Stomach smooth muscle (tissue), 2 donors: ENCODE data around the gene OTUD1.

Source experiments
- H3K27ac ChIP-seq: one replicate; pipeline ENCODE4 v1.7.0; 2013; ENCODE audit warnings: mild to moderate bottlenecking, low read length, inconsistent platforms
- H3K27me3 ChIP-seq, 2 donors: one replicate each; pipeline ENCODE4 v1.7.0; 2013; ENCODE audit warnings: low read length in 2 of 2; ENCODE audit not compliant: insufficient read depth in 2 of 2, control insufficient read depth in 1 of 2
- H3K36me3 ChIP-seq, 2 donors: one replicate each; pipeline ENCODE4 v1.7.0; 2013; ENCODE audit warnings: low read length in 2 of 2; ENCODE audit not compliant: control insufficient read depth in 2 of 2, insufficient read depth in 2 of 2
- H3K4me1 ChIP-seq: one replicate; pipeline ENCODE4 v1.7.0; 2013; ENCODE audit warnings: low read length; ENCODE audit not compliant: control insufficient read depth, insufficient read depth
- H3K4me3 ChIP-seq, 2 donors: one replicate each; pipeline ENCODE4 v1.7.0; 2013; ENCODE audit warnings: low read length in 2 of 2
- H3K9ac ChIP-seq, 2 donors: one replicate each; pipeline ENCODE4 v1.7.0; 2013; ENCODE audit warnings: low read length in 2 of 2, mild to moderate bottlenecking in 1 of 2
- H3K9me3 ChIP-seq, 2 donors: one replicate each; pipeline ENCODE4 v1.7.0; 2013; ENCODE audit warnings: low read length in 2 of 2; ENCODE audit not compliant: control insufficient read depth in 2 of 2
- donor health status: healthy.
- donor health status: Pancreatic carcinoma.

The OTUD1 gene

GRCh38 chr10:23404461-23404980 lies 34.4 kb upstream of the OTUD1 start:
- Histone ChIP-seq H3K27me3 (no peaks in the 10 kb centered on the region), H3K27ac (no peak overlapping the region), H3K9me3 (no peaks in the 10 kb centered on the region), H3K36me3 (no peaks in the 10 kb centered on the region), H3K9ac (no peak overlapping the region), H3K4me1 (peaks cover 2% of the 10 kb centered on the region), H3K4me3 (no peak overlapping the region)

GRCh38 chr10:23405540-23405939 lies 33.3 kb upstream of the OTUD1 start:
- no peaks in the 10 kb centered on the region for H3K27me3 ChIP-seq
- H3K4me3 ChIP-seq: no peak overlapping the region
- H3K9me3 ChIP-seq: no peaks in the 10 kb centered on the region
- H3K9ac ChIP-seq: no peak overlapping the region
- H3K27ac ChIP-seq: no peak overlapping the region
- no peaks in the 10 kb centered on the region for H3K36me3 ChIP-seq
- no peaks in the 10 kb centered on the region for H3K4me1 ChIP-seq

GRCh38 chr10:23406409-23406808 lies 32.5 kb upstream of the OTUD1 start:
- Histone ChIP-seq H3K27me3 (no peaks in the 10 kb centered on the region), H3K9me3 (no peaks in the 10 kb centered on the region), H3K36me3 (no peaks in the 10 kb centered on the region), H3K27ac (no peak overlapping the region), H3K4me1 (no peaks in the 10 kb centered on the region), H3K4me3 (no peak overlapping the region), H3K9ac (no peak overlapping the region)

- H3K4me3 ChIP-seq: no peak overlapping the region
- H3K9me3 ChIP-seq: no peaks in the 10 kb centered on the region
- no peak overlapping the region for H3K9ac ChIP-seq
- H3K36me3 ChIP-seq: no peaks in the 10 kb centered on the region
- no peak overlapping the region for H3K27ac ChIP-seq
- no peaks in the 10 kb centered on the region for H3K4me1 ChIP-seq
- H3K27me3 ChIP-seq: no peaks in the 10 kb centered on the region
These were observed 30.4 kb upstream of the OTUD1 start for GRCh38 chr10:23408330-23408976.

- Histone ChIP-seq H3K36me3 (no peaks in the 10 kb centered on the region), H3K9me3 (no peaks in the 10 kb centered on the region), H3K4me3 (no peak overlapping the region), H3K9ac (no peak overlapping the region), H3K4me1 (no peaks in the 10 kb centered on the region), H3K27me3 (no peaks in the 10 kb centered on the region), H3K27ac (no peak overlapping the region)
These were observed 26.7 kb upstream of the OTUD1 start for GRCh38 chr10:23412223-23412622.

GRCh38 chr10:23413629-23414089 lies 25.2 kb upstream of the OTUD1 start:
- Histone ChIP-seq H3K27me3 (no peaks in the 10 kb centered on the region), H3K36me3 (no peaks in the 10 kb centered on the region), H3K27ac (no peak overlapping the region), H3K4me1 (no peaks in the 10 kb centered on the region), H3K9me3 (no peaks in the 10 kb centered on the region), H3K9ac (no peak overlapping the region), H3K4me3 (no peak overlapping the region)

GRCh38 chr10:23414658-23415057 lies 24.2 kb upstream of the OTUD1 start:
- no peaks in the 10 kb centered on the region for H3K4me1 ChIP-seq
- H3K4me3 ChIP-seq: no peak overlapping the region
- no peak overlapping the region for H3K9ac ChIP-seq
- H3K27ac ChIP-seq: no peak overlapping the region
- H3K9me3 ChIP-seq: no peaks in the 10 kb centered on the region
- no peaks in the 10 kb centered on the region for H3K36me3 ChIP-seq
- H3K27me3 ChIP-seq: no peaks in the 10 kb centered on the region

GRCh38 chr10:23417254-23417653 lies 21.6 kb upstream of the OTUD1 start:
- Histone ChIP-seq H3K9ac (no peak overlapping the region), H3K4me1 (no peaks in the 10 kb centered on the region), H3K27ac (no peak overlapping the region), H3K27me3 (no peaks in the 10 kb centered on the region), H3K9me3 (no peaks in the 10 kb centered on the region), H3K36me3 (no peaks in the 10 kb centered on the region), H3K4me3 (no peak overlapping the region)

GRCh38 chr10:23418051-23418681 lies 20.7 kb upstream of the OTUD1 start:
- Histone ChIP-seq H3K9ac (no peak overlapping the region), H3K4me1 (no peaks in the 10 kb centered on the region), H3K27ac (no peak overlapping the region), H3K4me3 (no peak overlapping the region), H3K9me3 (no peaks in the 10 kb centered on the region), H3K27me3 (no peaks in the 10 kb centered on the region), H3K36me3 (no peaks in the 10 kb centered on the region)

- Histone ChIP-seq H3K9me3 (no peaks in the 10 kb centered on the region), H3K9ac (no peak overlapping the region), H3K27me3 (no peaks in the 10 kb centered on the region), H3K36me3 (no peaks in the 10 kb centered on the region), H3K4me1 (no peaks in the 10 kb centered on the region), H3K4me3 (no peak overlapping the region), H3K27ac (no peak overlapping the region)
These were observed 19.7 kb upstream of the OTUD1 start for GRCh38 chr10:23419201-23419600.

- no peak overlapping the region for H3K4me3 ChIP-seq
- no peaks in the 10 kb centered on the region for H3K27me3 ChIP-seq
- no peaks in the 10 kb centered on the region for H3K9me3 ChIP-seq
- no peak overlapping the region for H3K9ac ChIP-seq
- H3K27ac ChIP-seq: no peak overlapping the region
- H3K4me1 ChIP-seq: no peaks in the 10 kb centered on the region
- no peaks in the 10 kb centered on the region for H3K36me3 ChIP-seq
These were observed 19.1 kb upstream of the OTUD1 start for GRCh38 chr10:23419655-23420329.
